Measurements from ENCODE around the gene RRP1. TPM values are rescaled to one million over a fixed set of nuclear protein-coding genes. Genes with fewer than 3 reads are reported as not detected.

Gene RRP1
- total RNA-seq, 1 donor from 2014 or later, result 19.0 TPM

DNA sequence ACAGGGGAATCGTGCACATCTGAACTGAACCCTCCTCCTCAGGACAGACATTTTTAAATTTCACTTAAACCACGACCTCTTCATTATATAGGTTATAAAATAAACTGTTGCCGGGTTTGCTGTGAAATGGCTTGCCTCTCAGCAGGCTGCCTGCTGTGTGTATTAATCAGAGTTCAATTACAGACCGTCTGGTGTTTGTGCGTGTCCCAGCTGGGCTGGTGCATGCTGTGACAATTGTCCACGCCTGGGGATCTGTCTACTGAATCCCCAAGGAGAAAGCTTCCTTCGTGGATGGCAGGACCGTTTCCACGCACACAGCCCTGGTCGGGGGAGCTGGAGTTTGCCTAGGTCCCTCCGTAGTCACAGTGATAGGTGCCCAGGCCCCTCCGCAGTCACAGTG lies 62.2 kb downstream of the RRP1 start:
- no peaks in the 10 kb centered on the region for H3K4me1 ChIP-seq
- no peak overlapping the region for H3K27ac ChIP-seq
- no peaks in the 10 kb centered on the region for H3K9me3 ChIP-seq
- no peak for ATAC-seq
- intact Hi-C loops (cut with DNase I), result no loop called here
- TF ChIP-seq, protein P1, sequence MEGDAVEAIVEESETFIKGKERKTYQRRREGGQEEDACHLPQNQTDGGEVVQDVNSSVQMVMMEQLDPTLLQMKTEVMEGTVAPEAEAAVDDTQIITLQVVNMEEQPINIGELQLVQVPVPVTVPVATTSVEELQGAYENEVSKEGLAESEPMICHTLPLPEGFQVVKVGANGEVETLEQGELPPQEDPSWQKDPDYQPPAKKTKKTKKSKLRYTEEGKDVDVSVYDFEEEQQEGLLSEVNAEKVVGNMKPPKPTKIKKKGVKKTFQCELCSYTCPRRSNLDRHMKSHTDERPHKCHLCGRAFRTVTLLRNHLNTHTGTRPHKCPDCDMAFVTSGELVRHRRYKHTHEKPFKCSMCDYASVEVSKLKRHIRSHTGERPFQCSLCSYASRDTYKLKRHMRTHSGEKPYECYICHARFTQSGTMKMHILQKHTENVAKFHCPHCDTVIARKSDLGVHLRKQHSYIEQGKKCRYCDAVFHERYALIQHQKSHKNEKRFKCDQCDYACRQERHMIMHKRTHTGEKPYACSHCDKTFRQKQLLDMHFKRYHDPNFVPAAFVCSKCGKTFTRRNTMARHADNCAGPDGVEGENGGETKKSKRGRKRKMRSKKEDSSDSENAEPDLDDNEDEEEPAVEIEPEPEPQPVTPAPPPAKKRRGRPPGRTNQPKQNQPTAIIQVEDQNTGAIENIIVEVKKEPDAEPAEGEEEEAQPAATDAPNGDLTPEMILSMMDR (IDR thresholded peaks at IDR 0.05), result no peak
- H3K27me3 ChIP-seq, result no peaks in the 10 kb centered on the region
- no peaks in the 10 kb centered on the region for H3K36me3 ChIP-seq
- no peak for DNase-seq
- H3K4me3 ChIP-seq, result no peak overlapping the region

DNA sequence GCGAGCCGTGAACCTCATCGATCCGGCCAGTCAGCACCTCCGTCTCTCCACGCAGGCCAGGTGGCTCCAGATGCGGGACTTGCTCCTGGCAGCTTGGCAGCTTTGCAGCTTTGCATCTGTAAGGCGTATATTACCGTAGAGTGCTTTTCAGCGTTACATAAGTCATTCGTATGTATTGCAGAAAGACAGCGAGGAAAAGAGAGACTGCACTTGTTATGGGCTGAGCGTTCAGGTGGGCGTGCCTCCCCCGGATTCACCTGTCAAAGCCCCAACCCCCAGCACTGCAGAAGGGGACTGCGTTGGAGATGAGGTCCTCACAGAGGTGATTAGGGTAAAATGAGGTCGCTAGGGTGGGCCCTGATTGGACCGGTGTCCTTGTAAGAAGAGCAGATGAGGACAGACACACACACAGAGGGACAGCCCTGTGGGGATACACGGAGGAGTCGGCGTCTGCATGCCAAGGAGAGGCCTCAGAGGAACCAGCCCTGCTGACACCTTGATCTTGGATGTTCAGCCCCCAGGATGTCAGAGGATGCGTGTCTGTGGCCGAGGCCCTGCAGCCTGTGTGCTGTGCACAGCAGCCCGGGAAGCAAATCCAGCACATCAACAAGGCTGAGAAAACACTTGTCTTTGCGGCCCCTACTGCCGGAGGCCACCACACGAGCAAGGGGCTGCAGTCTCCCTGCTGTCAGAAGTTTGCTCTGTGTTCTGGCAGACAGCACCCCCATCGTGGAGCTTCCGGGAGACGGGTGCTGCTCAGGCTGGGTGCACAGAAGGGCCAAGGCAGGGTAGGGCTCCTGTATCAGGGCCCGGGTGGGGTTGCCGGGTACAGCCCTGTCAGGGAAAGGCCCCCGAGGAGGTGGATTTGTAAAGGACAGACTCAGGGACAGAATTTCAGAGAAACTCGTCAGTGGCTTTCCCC lies 64.7 kb downstream of the RRP1 start:
- Histone ChIP-seq H3K4me1 (no peaks in the 10 kb centered on the region), H3K36me3 (no peaks in the 10 kb centered on the region), H3K4me3 (no peak overlapping the region), H3K27me3 (no peaks in the 10 kb centered on the region), H3K27ac (no peak overlapping the region), H3K9me3 (no peaks in the 10 kb centered on the region)
- no peak for DNase-seq
- intact Hi-C loops (cut with DNase I), result no loop called here
- TF ChIP-seq, protein P1 (IDR thresholded peaks at IDR 0.05), result no peak
- no peak for ATAC-seq

Other genes starting within 250 kb of the RRP1 start
- 0.41 TPM for gene HSF2BP, start 130.1 kb upstream of the RRP1 start, total RNA-seq
- 18.4 TPM for gene RRP1B, start 130.0 kb upstream of the RRP1 start, total RNA-seq
- 280 TPM for gene PDXK, start 70.4 kb upstream of the RRP1 start, total RNA-seq
- 148 TPM for gene CSTB, start 13.3 kb upstream of the RRP1 start, total RNA-seq
- gene AGPAT3, start 75.6 kb downstream of the RRP1 start, total RNA-seq, result 86.0 TPM
- 42.6 TPM for gene TRAPPC10, start 222.7 kb downstream of the RRP1 start, total RNA-seq

All from upper lobe of right lung (tissue), 1 donor.